Tibial nerve (tissue), 3 donors: Measurements from ENCODE around the gene RETSAT.

ENCODE experiments used
- CTCF ChIP-seq, 5 experiments: fragments of 200-600 bp in 3 of 5; fragments of 450-650 bp in 2 of 5; sonication (generic) in 3 of 5; IDR thresholded peaks; one replicate each; pipeline ENCODE4 v1.5.1; 2016 to 2019; ENCODE audit warnings: antibody characterized with exemption in 5 of 5, mild to moderate bottlenecking in 3 of 5, moderate library complexity in 2 of 5
- POLR2A ChIP-seq, 2 donors: fragments of 450-650 bp; IDR thresholded peaks; one replicate each; pipeline ENCODE4 v1.6.1; 2017; ENCODE audit warnings: antibody characterized with exemption in 2 of 2, mild to moderate bottlenecking in 2 of 2, moderate library complexity in 2 of 2

GRCh38 chr2:85396531-85397470, 42.5 kb upstream of the RETSAT start:
- TF ChIP-seq POLR2A (IDR thresholded peaks at IDR 0.05) (no peak), CTCF (IDR thresholded peaks at IDR 0.05) (no peak)
